HG02852 (cell line): ENCODE measurements around the gene MYH9.

Source experiments
- ATAC-seq: cut with Tn5 transposase; IDR thresholded peaks from one replicate; pipeline ENCODE4 v1.9.1; 2021; ENCODE audit warnings: mild to moderate bottlenecking, moderate library complexity; ENCODE audit not compliant: unreplicated experiment

The MYH9 gene

DNA sequence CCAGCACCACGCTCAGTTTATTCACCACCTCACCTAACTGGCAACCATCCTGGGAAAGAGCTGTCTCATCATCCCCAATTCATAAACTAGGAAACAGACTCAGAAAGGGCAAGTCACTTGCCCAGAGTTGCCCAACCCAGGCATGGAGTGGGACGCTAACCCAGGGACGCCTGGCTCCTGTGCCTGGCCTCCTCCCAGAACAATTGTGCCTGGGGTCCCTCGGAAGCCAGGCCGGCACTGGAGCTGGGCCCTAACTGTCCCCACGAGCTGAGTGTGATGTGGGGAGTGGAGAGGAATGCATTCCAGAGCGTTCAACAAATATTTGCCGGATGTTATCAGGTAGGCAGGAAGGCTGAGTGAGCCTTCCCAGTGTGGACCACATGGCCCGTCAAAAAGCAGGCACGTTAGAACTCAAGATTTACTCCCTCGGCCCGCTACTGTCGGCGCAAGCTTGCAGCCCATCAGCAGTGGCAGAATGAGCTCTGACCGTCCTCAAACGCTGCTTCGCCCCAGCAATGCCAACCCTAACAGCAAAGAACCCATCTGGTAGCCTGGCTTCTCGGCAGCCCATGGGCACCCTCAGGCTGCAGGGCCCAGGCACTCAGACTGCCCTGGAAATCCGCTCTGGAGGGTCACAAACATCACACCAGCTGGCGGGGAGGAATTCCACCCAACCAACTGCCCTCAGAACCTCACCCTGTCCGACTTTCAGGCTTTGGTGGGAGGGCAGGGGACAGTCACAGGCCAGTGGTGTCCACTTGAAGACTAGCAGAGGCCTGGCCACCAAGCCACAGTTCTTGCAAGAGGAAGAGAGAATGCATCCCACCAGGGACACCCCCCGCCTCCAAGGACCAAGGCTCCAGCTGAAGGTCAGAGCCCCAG is 35.6 kb downstream of the MYH9 start:
- no peak for ATAC-seq

DNA sequence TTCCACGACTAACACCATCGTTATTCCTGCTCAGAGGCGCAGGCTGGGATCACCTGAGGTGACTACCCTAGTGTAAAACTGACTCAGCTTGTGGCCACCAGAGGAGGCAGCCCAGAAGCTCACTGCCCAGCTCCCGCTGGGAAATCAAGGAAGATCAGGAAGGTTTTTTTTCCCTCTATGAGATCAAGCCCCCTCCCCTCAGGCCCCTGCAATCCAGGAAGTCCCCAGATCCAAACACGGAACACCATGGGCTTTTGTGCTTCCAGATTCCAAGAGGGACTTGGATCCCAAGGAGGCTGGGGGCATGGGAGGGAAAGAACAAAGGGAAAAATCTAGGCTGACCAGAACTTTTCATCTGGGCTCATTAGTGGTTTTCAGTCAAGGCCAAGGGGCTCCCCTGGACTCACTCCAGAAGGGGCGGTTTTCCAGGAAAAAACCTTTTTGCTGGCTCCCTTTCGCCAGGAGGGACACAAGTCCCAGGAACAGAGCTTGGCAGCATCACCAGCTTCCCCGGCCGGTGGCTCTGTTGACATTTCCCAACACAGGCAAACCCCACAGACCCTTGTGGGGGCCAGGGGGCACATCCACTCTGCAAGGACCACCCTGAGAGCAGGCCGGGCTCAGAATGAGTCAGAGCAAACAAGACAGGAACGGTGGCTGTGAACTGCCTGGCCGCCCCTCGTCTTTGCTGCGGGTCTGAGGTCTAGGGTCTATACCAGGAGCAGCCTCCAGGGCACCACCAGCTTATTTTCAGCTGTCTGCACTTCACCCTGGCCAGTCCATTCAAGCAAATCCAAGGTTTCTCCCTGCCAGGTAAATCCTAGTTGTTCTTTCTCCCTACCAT is 36.8 kb downstream of the MYH9 start:
- no peak for ATAC-seq

GRCh38 chr22:36349726-36350125 is 38.0 kb downstream of the MYH9 start:
- ATAC-seq = no peak

DNA sequence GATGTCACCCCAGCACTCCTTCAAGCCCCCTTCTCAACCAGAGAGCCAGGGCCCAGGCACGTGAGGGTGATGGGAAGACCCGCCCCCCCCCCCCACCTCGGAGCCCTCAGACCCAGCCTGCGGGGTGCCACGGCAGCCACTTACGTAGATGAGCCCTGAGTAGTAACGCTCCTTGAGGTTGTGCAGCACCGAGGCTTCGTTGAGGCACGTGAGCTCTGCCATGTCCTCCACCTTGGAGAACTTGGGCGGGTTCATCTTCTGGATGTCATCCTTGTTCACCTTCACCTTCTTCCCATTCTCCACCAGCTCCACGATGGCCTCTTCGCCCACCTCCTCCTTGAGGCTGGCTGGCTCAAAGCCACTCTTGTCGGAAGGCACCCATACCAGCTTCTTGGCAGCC is 39.0 kb downstream of the MYH9 start:
- no peak for ATAC-seq

- ATAC-seq = no peak
Measured at GRCh38 chr22:36347094-36347493, 40.7 kb downstream of the MYH9 start.

GRCh38 chr22:36344106-36344827 is 43.5 kb downstream of the MYH9 start:
- no peak for ATAC-seq

- ATAC-seq = no peak
Measured at GRCh38 chr22:36343720-36344105, 44.1 kb downstream of the MYH9 start.

DNA sequence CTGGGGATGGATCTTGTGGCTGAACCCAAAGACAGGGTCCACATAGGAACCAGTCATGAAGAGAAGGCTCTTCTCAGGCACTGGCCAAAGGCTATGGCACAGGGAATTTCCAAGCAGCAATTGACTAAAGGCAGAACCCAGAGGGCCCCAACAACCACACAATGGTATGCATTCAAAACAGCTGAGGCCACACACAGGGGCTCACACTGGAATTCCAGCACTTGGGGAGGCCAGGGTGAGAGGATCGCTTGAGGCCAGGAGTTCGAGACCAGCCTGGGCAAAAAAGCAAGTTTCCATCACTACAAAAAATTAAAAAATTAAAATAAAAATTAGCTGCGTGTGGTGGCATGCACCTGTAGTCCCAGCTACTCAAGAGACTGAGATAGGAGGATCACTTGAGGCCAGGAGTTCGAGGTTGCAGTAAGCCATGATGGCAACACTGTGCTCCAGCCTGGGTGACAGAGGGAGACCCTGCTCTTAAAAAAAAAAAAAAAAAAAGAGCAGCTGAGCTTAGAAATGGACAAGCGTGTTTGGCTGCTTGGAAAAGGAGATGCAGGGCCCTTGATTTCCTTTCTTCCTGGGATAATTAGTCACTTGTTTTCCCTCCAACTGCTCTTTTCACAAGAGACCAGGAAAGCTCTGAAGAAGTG is 44.6 kb downstream of the MYH9 start:
- no peak for ATAC-seq

- ATAC-seq = no peak
Measured at GRCh38 chr22:36341640-36342041, 46.1 kb downstream of the MYH9 start.

DNA sequence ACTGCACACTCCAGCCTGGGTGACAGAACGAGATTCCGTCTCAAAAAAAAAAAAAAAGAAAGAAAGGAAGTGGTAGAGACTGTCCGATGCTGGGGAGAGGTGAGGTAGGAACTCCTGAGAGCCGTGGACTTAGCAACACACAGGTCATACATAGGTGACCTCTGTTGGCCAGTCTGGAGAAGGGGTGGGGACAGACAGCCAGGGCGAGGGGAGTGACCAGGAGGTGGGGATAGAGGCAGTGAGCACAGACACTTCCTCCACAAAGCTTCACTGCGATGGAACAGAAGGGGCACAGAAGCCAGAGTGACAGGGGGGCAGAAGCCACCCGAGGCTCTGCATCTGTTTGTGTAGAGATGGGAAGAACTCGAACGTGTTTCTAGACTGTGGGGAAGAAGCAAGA is 47.1 kb downstream of the MYH9 start:
- ATAC-seq = no peak

DNA sequence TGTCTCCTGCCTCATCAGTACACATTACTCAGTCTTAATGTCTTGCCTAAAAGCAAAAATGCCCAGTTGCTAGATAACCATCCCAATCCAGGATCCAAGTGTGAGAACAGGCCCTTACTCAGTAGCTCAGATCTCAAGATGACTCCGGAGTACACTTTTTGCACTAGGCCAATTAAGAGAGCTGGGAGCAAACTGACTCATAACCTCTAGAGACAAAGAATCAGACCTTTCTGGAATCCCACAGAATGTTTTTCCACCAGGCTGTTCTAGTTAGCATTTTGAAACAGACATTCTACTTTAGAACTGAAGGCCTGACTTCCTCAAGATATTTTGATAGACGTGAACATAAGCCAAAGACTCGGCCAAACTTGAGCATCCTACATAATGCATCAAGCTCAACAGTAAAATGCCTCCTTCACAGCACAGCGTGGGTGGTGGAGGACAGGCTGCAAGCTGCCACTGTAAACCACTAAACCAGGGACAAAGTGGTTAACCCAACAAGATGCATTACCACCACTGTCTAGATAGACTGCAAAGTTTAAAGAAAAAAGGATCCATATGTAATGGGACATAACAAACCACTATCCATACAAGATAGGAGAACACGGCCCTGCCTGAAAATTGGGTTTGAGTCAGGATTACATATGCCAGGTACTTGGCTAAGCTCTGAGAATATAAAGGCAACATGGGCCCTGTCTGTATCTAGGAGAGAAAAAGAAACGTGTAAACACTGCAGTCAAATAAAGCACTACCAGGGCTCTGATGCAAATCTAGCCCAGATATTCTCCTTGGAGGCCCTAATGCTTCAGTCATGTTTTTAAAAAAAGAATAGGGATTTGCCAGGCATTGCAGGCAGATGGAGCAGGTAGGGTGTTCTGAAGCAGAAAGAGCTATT is 48.3 kb downstream of the MYH9 start:
- ATAC-seq = no peak

GRCh38 chr22:36337365-36338130 is 50.2 kb downstream of the MYH9 start:
- ATAC-seq = no peak

- ATAC-seq = no peak
Measured at GRCh38 chr22:36336246-36337182, 51.3 kb downstream of the MYH9 start.

GRCh38 chr22:36335621-36336020 is 52.1 kb downstream of the MYH9 start:
- ATAC-seq = no peak

DNA sequence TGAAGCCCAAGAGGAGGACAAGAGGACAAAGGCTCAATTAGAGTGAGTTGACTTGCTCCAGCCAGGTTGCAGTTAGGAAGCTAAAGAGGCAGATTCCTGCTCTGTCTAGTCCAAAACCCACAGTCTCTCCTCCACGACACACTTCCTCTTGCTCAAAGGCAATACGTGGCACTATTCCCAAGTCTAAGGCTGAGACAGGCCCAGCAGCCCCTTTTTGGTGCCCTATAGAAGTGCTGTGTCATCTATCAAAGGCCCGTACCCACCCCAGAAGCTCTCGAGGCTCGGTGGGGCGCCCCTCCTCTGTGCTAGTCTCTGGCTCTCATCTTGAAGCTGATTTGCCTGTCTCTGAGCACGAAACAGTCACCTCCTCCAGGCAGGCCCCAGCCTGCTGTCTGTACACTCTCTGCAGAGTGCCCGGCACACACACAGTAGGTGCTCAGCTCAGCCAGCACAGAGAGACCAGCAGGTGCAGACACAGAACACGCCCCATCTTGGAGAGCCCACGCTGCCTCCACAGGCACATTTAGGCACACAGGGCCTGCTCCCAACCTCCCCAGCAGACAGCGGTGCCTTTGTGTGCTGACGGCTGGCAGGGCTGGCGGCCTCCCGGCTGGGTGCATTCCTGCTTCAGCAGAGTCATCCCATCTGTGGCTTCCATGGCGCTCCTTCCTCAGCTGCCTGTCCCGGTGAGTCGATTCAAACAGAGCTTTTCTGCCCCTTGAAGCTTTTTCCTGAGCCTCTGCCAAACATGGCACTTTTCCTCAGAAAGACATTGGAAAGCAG is 52.8 kb downstream of the MYH9 start:
- no peak for ATAC-seq

GRCh38 chr22:36334081-36334820 is 53.5 kb downstream of the MYH9 start:
- no peak for ATAC-seq

- no peak for ATAC-seq
Measured at GRCh38 chr22:36333644-36334043, 54.1 kb downstream of the MYH9 start.
